AG10803 (cell line): ENCODE data around the gene IL23R.
"Not testable (repeated sequence)": the region's sequence is repeated elsewhere in the genome, so short reads cannot be mapped to it uniquely, and the experiment has no call there.

Experiments used
- DNase-seq: peaks from one replicate; pipeline ENCODE4 v3.0.0; 2010; ENCODE audit warnings: low read depth
- H3K4me3 ChIP-seq: 2 replicates; pipeline ENCODE4 v1.5.1; 2011; ENCODE audit warnings: mild to moderate bottlenecking, low read length, control low read depth
- CTCF ChIP-seq: conservative IDR thresholded peaks from 2 replicates; pipeline ENCODE4 v1.5.1; 2011; ENCODE audit warnings: mild to moderate bottlenecking, low read length, control low read depth, inconsistent platforms

The IL23R gene

GRCh38 chr1:67192902-67193301 lies 26.6 kb downstream of the IL23R start:
- H3K4me3 ChIP-seq = no peak overlapping the region
- DNase-seq = no peak
- TF ChIP-seq CTCF = no peak

GRCh38 chr1:67193704-67194103 lies 27.4 kb downstream of the IL23R start:
- no peak overlapping the region for H3K4me3 ChIP-seq
- TF ChIP-seq CTCF = no peak
- no peak for DNase-seq

GRCh38 chr1:67194209-67194863 lies 28.1 kb downstream of the IL23R start:
- DNase-seq = no peak
- TF ChIP-seq CTCF = no peak
- H3K4me3 ChIP-seq = no peak overlapping the region

- no peak overlapping the region for H3K4me3 ChIP-seq
- no peak for TF ChIP-seq CTCF
- no peak for DNase-seq
Observed at GRCh38 chr1:67200755-67201154, 34.5 kb downstream of the IL23R start.

GRCh38 chr1:67201891-67202290 lies 35.6 kb downstream of the IL23R start:
- no peak overlapping the region for H3K4me3 ChIP-seq
- no peak for TF ChIP-seq CTCF
- peak; percentile 21 for DNase-seq

- H3K4me3 ChIP-seq = no peak overlapping the region
- no peak for DNase-seq
- no peak for TF ChIP-seq CTCF
Observed at GRCh38 chr1:67204298-67204980, 38.2 kb downstream of the IL23R start.

GRCh38 chr1:67207398-67207797 lies 41.1 kb downstream of the IL23R start:
- H3K4me3 ChIP-seq, DNase-seq: not testable (repeated sequence)
